Ishikawa (cell line): ENCODE data around the gene EID2B.

Experiments used
- CEBPB ChIP-seq: IDR thresholded peaks from 2 replicates; pipeline ENCODE4 v1.6.1; 2012
- CREB1 ChIP-seq: IDR thresholded peaks from 2 replicates; pipeline ENCODE4 v1.6.1; 2012; ENCODE audit warnings: low read depth
- EGR1 ChIP-seq: IDR thresholded peaks from 2 replicates; pipeline ENCODE4 v1.6.1; 2012
- EP300 ChIP-seq: IDR thresholded peaks from 2 replicates; pipeline ENCODE4 v1.6.1; 2012; ENCODE audit warnings: borderline replicate concordance
- FOXM1 ChIP-seq: IDR thresholded peaks from 2 replicates; pipeline ENCODE4 v1.6.1; 2012; ENCODE audit warnings: low read depth, borderline replicate concordance
- NFIC ChIP-seq: IDR thresholded peaks from 2 replicates; pipeline ENCODE4 v1.6.1; 2012
- RAD21 ChIP-seq: IDR thresholded peaks from 2 replicates; pipeline ENCODE4 v1.6.1; 2012; ENCODE audit warnings: low read depth
- TAF1 ChIP-seq: IDR thresholded peaks from 2 replicates; pipeline ENCODE4 v1.6.1; 2012; ENCODE audit warnings: low read depth, mild to moderate bottlenecking
- TCF12 ChIP-seq: IDR thresholded peaks from 2 replicates; pipeline ENCODE4 v1.6.1; 2012; ENCODE audit warnings: low read depth
- TEAD4 ChIP-seq: IDR thresholded peaks from 2 replicates; pipeline ENCODE4 v1.6.1; 2012
- YY1 ChIP-seq: IDR thresholded peaks from 2 replicates; pipeline ENCODE4 v1.6.1; 2012; ENCODE audit warnings: low read depth
- ZBTB7A ChIP-seq: IDR thresholded peaks from 2 replicates; pipeline ENCODE4 v1.6.1; 2012; ENCODE audit warnings: low read depth
- TF ChIP-seq, protein P1 (sequence below): IDR thresholded peaks from 2 replicates; pipeline ENCODE4 v1.6.1; 2012
- TF ChIP-seq, protein P2 (sequence below): IDR thresholded peaks from 2 replicates; pipeline ENCODE4 v1.6.1; 2012
- TF ChIP-seq, protein P3 (sequence below): IDR thresholded peaks from 2 replicates; pipeline ENCODE4 v1.6.1; 2012; ENCODE audit warnings: low read depth, mild to moderate bottlenecking

Gene EID2B

DNA sequence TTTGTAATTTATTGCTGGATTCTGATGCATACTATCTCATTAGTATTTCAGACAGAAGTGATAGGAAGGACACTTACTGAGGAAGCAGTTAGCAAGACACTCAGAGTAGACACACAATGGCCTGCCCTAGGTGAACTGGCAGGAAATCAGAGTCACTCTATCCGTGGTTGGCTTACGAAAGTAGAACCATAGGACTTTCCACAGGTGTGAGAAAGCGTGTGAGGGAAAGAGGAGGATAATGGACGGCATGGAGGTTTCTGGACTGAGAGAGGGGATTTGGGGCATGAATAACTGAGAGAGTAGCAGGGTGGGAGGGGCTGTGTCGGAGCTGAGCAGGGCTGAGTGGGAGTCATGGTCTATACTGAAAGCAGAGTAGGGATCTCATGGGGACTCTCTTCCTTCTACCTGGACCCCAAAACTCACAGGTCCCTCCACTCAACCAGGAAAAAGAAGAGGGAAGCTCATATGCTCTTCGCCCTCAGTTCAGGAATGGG, 26.0 kb upstream of the EID2B start:
- no peak for TF ChIP-seq ZBTB7A
- TF ChIP-seq, protein P1, sequence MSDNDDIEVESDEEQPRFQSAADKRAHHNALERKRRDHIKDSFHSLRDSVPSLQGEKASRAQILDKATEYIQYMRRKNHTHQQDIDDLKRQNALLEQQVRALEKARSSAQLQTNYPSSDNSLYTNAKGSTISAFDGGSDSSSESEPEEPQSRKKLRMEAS, result no peak
- TF ChIP-seq EP300, result no peak
- no peak for TF ChIP-seq TEAD4
- no peak for TF ChIP-seq TCF12
- no peak for TF ChIP-seq CREB1
- no peak for TF ChIP-seq CEBPB
- no peak for TF ChIP-seq YY1
- TF ChIP-seq NFIC, result no peak
- TF ChIP-seq, protein P2, sequence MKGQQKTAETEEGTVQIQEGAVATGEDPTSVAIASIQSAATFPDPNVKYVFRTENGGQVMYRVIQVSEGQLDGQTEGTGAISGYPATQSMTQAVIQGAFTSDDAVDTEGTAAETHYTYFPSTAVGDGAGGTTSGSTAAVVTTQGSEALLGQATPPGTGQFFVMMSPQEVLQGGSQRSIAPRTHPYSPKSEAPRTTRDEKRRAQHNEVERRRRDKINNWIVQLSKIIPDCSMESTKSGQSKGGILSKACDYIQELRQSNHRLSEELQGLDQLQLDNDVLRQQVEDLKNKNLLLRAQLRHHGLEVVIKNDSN, result no peak
- TF ChIP-seq, protein P3, sequence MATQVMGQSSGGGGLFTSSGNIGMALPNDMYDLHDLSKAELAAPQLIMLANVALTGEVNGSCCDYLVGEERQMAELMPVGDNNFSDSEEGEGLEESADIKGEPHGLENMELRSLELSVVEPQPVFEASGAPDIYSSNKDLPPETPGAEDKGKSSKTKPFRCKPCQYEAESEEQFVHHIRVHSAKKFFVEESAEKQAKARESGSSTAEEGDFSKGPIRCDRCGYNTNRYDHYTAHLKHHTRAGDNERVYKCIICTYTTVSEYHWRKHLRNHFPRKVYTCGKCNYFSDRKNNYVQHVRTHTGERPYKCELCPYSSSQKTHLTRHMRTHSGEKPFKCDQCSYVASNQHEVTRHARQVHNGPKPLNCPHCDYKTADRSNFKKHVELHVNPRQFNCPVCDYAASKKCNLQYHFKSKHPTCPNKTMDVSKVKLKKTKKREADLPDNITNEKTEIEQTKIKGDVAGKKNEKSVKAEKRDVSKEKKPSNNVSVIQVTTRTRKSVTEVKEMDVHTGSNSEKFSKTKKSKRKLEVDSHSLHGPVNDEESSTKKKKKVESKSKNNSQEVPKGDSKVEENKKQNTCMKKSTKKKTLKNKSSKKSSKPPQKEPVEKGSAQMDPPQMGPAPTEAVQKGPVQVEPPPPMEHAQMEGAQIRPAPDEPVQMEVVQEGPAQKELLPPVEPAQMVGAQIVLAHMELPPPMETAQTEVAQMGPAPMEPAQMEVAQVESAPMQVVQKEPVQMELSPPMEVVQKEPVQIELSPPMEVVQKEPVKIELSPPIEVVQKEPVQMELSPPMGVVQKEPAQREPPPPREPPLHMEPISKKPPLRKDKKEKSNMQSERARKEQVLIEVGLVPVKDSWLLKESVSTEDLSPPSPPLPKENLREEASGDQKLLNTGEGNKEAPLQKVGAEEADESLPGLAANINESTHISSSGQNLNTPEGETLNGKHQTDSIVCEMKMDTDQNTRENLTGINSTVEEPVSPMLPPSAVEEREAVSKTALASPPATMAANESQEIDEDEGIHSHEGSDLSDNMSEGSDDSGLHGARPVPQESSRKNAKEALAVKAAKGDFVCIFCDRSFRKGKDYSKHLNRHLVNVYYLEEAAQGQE, result no peak

DNA sequence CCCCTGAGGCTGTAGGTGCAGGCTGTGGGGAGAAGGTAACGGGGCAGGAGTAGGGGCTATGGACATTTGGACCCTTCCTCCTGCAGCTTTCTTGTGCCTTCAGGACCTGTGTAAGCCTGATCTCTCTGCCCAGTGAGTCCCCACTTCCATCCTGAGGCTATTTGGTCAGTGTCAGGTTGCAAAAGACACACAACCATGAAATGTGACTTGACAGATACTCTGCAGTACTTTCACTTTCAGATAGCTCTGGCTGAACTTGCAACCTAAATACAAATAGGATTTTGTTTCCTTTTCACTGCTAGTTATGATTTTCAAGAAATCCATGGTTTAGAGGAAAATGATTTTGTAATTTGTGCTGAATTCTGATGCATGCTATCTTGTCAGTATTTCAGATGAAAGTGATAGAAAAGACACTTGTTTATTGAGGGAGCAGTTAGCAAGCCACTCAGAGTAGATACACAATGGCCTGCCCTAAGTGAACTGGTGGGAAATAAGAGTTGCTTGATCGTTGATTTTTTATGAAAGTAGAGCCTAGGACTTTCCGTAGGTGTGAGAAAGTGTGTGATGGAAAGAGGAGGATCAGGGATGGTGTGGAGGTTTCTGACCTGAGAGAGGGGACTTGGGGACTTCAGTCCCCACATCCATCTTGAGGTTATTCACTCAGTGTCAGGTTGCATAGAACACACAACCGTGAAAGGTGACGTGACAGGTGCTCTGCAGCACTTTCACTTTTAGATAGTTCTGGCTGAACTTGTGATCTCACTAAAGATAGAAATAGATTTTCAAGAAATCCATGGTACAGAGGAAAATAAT, 25.4 kb upstream of the EID2B start:
- TF ChIP-seq RAD21 (no peak), NFIC (no peak), YY1 (no peak), CREB1 (no peak), EGR1 (no peak), TEAD4 (no peak)

DNA sequence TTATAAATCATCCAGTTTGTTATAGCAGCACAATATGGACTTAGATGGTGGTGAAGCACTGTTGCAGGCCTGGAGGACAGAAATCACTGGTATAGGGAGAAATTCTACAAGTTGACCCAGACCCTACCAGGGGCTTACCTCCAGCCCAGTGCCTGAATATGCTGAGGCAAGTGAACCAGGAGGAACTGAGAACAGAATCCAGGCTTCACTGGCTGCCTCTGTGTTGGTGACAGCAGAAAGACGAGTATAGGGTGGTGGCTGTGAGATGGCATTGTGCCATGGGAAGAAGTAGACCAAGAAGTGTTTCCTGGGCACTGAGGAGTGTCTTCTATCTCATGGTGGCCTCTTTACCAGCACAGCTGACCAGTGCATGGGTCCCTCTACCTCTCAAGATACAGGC, 23.2 kb upstream of the EID2B start:
- TF ChIP-seq FOXM1 (no peak), RAD21 (no peak), CEBPB (no peak), CREB1 (no peak), TEAD4 (no peak), EGR1 (no peak)
- TF ChIP-seq, protein P3, result no peak
- TF ChIP-seq, protein P1, result no peak
- TF ChIP-seq, protein P2, result no peak

DNA sequence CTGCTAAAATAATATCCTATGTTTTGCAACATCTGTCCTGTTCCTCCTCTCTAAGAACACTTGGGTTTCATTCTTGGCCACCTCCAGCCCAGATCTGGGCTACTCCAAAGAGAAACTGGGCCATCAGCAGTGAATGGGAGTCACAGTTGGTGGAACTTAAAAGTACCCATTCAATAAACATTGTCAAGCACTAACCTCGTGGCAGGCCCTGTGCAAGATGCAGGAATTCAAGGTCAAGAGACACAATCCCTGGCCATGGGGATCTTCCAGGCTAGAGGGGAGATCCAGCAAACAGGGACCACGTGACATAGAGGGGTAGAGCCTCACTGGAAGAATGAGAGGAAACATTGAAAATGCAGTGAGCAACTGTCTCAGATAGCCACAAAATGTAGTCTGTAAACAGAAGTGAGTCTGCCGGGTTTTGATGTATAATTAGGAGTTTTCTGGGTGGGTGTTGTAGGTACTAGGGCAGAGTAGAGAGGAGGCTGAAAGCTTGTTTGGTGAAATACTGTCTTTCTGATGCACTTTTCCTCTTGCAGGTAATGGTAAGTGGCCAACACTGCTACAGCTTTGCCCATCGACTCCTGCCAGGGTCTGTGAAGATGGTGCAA, 22.2 kb upstream of the EID2B start:
- TF ChIP-seq EGR1, result no peak
- TF ChIP-seq RAD21, result no peak
- TF ChIP-seq TAF1, result no peak
- TF ChIP-seq CREB1, result no peak
- TF ChIP-seq, protein P2, result no peak
- TF ChIP-seq YY1, result no peak
- TF ChIP-seq CEBPB, result no peak
- TF ChIP-seq, protein P3, result no peak
- TF ChIP-seq FOXM1, result no peak
- TF ChIP-seq TEAD4, result no peak
- TF ChIP-seq, protein P1, result no peak
- no peak for TF ChIP-seq TCF12
- TF ChIP-seq ZBTB7A, result no peak
- TF ChIP-seq EP300, result no peak
- TF ChIP-seq NFIC, result no peak
